Measurements from ENCODE around the gene FBLN5. TPM values are rescaled to one million over a fixed set of nuclear protein-coding genes. Genes with fewer than 3 reads are reported as not detected.

FBLN5 gene
- total and polyA plus RNA-seq, 2 donors (not counting 3 experiments of a cell fraction or from before 2014, with no cell fraction given): 27.6 to 33.1 TPM

GRCh38 chr14:91841065-91841464, 106.4 kb downstream of the FBLN5 start:
- H3K36me3 ChIP-seq (ENCODE audit: control insufficient read depth in 2 of 2, extremely low read depth in 1 of 2, insufficient read depth in 2 of 2, low read length in 2 of 2): no peaks in the 10 kb centered on the region

More at GRCh38 chr14:91841065-91841464, 106.4 kb downstream of the FBLN5 start:
- Histone ChIP-seq H2AFZ (ENCODE audit: low read depth, low read length) (no peak overlapping the region), H3K79me2 (ENCODE audit: control insufficient read depth, insufficient read depth, low read length) (no peaks in the 10 kb centered on the region), H3K27ac (ENCODE audit: insufficient read depth, low read depth, low read length) (no peak overlapping the region), H3K4me2 (ENCODE audit: insufficient read depth, low read length) (no peak overlapping the region), H3K4me1 (ENCODE audit: control insufficient read depth, extremely low read depth, insufficient read depth, low read length) (no peaks in the 10 kb centered on the region), H3K27me3 (ENCODE audit: control insufficient read depth in 2 of 2, insufficient read depth in 2 of 2, low read length in 2 of 2) (peaks cover 7 to 22% of the 10 kb centered on the region in 2 experiments), H4K20me1 (replicated peaks; ENCODE audit: control insufficient read depth, extremely low read depth, insufficient read depth, low read length) (no peaks in the 10 kb centered on the region), H3K9ac (replicated peaks; ENCODE audit: extremely low read depth, insufficient read depth, low read length) (no peak overlapping the region), H3K4me3 (replicated peaks in 1 of 3; ENCODE audit: insufficient read depth in 1 of 3, low read depth in 1 of 3, low read length in 3 of 3) (no peak overlapping the region), H3K9me3 (replicated peaks; ENCODE audit: control insufficient read depth, insufficient read depth, low read length) (no peaks in the 10 kb centered on the region), H3K9me1 (replicated peaks; ENCODE audit: control insufficient read depth, extremely low read depth, insufficient read depth, low read length) (no peaks in the 10 kb centered on the region)
- CTCF ChIA-PET: interaction anchor here (1.1 to 1.6 kb wide), 2 partner anchors 12 to 15 kb away, joined by 3 to 4 read pairs; no protein-coding TSS in a partner anchor
- no TSS peak for BruUV-seq (replicated peaks)
- TF ChIP-seq CTCF (IDR thresholded peaks at IDR 0.05; ENCODE audit: extremely low read depth in 1 of 2, insufficient read depth in 1 of 2, low read depth in 1 of 2, low read length in 2 of 2): no peak
- TF ChIP-seq FOS (IDR thresholded peaks at IDR 0.05; ENCODE audit: borderline replicate concordance, insufficient read depth, low read length): no peak
- no peak for TF ChIP-seq GATA2 (IDR thresholded peaks at IDR 0.05; ENCODE audit: insufficient read depth, insufficient read length, low read depth, low read length)
- TF ChIP-seq POLR2AphosphoS5 (IDR thresholded peaks at IDR 0.05; ENCODE audit: insufficient read depth, low read depth, low read length): no peak
- dilution Hi-C loops (cut with MboI; ENCODE audit: extremely low pct_ligation_motif_present, low sequenced_read_pairs): no loop called here
- POLR2A ChIA-PET: no interaction called here
- DNase-seq (ENCODE audit: low read depth, low spot score) (no peak), FAIRE-seq (no peak)
- intact Hi-C loops (cut with micrococcal nuclease): no loop called here

Measured in endothelial cell of umbilical vein (primary cell).